ENCODE data around the gene SORBS2. TPM values are rescaled to one million over a fixed set of nuclear protein-coding genes. Genes with fewer than 3 reads are reported as not detected.

Gene SORBS2
- total RNA-seq, 1 experiment from 2014 or later: 9.7 TPM

DNA sequence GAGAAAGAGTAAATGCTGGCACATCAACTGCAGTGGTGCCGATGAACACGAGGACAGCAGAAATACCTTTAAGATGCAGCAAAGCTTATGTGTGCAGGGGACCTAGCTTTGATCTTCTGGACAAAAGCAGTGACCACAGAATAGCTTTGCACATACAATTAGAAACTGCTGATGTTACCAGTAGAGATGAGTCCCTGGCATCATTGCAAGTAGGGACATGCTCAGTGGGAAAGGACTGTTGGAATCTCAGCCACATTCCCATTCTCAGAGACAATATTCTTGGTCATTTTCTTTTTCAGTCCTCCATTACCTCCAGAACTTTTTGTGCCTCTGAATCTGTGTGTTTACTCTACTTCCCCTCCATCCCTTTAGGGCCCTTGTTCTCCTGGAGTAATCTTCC is 259.7 kb downstream of the SORBS2 start:
- no peak overlapping the region for H3K27ac Mint-ChIP-seq
- H2BK120ac ChIP-seq (ENCODE audit: low read depth, low read length, poor library complexity, severe bottlenecking): no peak overlapping the region
- TF ChIP-seq, protein P1, sequence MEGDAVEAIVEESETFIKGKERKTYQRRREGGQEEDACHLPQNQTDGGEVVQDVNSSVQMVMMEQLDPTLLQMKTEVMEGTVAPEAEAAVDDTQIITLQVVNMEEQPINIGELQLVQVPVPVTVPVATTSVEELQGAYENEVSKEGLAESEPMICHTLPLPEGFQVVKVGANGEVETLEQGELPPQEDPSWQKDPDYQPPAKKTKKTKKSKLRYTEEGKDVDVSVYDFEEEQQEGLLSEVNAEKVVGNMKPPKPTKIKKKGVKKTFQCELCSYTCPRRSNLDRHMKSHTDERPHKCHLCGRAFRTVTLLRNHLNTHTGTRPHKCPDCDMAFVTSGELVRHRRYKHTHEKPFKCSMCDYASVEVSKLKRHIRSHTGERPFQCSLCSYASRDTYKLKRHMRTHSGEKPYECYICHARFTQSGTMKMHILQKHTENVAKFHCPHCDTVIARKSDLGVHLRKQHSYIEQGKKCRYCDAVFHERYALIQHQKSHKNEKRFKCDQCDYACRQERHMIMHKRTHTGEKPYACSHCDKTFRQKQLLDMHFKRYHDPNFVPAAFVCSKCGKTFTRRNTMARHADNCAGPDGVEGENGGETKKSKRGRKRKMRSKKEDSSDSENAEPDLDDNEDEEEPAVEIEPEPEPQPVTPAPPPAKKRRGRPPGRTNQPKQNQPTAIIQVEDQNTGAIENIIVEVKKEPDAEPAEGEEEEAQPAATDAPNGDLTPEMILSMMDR (conservative IDR thresholded peaks at IDR 0.05): no peak
- H2BK20ac ChIP-seq (ENCODE audit: low read depth, low read length, poor library complexity, severe bottlenecking): no peak overlapping the region
- H3K4me1 ChIP-seq (ENCODE audit: insufficient read depth, low read length): no peaks in the 10 kb centered on the region; the same call in 1 of the 2 replicates
- H3K27me3 ChIP-seq (ENCODE audit: insufficient read depth, low read length): no peaks in the 10 kb centered on the region
- no peak overlapping the region for H3K4me3 Mint-ChIP-seq
- 0 out of 2 replicates have a peak, but pooled peaks cover 2% of the 10 kb centered on the region for H3K27me3 Mint-ChIP-seq (ENCODE audit: low read depth)
- no peaks in the 10 kb centered on the region for H4K20me1 ChIP-seq (ENCODE audit: control insufficient read depth, insufficient read depth, insufficient read length)
- no peak overlapping the region for H3K4me2 ChIP-seq (ENCODE audit: insufficient read depth, insufficient read length, low read length)
- no peak overlapping the region for H3K18ac ChIP-seq (ENCODE audit: insufficient read length, low read depth, low read length)
- H2BK5ac ChIP-seq (ENCODE audit: insufficient read length, low read length): no peak overlapping the region
- no peak overlapping the region for H3K14ac ChIP-seq (ENCODE audit: insufficient read depth, low read length)
- no peak overlapping the region for H2AK5ac ChIP-seq (ENCODE audit: insufficient read length, low read length)
- H2AFZ ChIP-seq (ENCODE audit: low read length): no peak overlapping the region
- peaks cover 0 to 2% of the 10 kb centered on the region in 2 experiments; a peak in 2 of 4 replicates for H3K4me1 Mint-ChIP-seq
- H3K23me2 ChIP-seq (ENCODE audit: insufficient read length, low read depth, low read length, poor library complexity, severe bottlenecking): no peaks in the 10 kb centered on the region
- no peak overlapping the region for H3K4ac ChIP-seq (ENCODE audit: low read depth, low read length)
- H3K9me3 ChIP-seq (ENCODE audit: control insufficient read depth, low read depth, low read length): no peaks in the 10 kb centered on the region
- no peak overlapping the region for H2BK15ac ChIP-seq (ENCODE audit: low read depth, low read length)
- H3K23ac ChIP-seq (ENCODE audit: insufficient read length, low read depth, low read length): no peak overlapping the region
- no peak overlapping the region for H4K8ac ChIP-seq (replicated peaks; ENCODE audit: insufficient read length, low read depth, low read length)
- no peak overlapping the region for H3T11ph ChIP-seq (ENCODE audit: low read length)
- DNase-seq: no peak
- WGBS (ENCODE audit: extremely low coverage, insufficient read length, low lambda C conversion rate): no CpG with 5 or more reads among the region's 2 CpGs
- peaks cover 0 to 5% (median 0%) of the 10 kb centered on the region in 3 experiments; a peak in 4 of 7 replicates for H3K36me3 Mint-ChIP-seq (ENCODE audit: insufficient read depth in 1 of 3, low read depth in 3 of 3)
- no peaks in the 10 kb centered on the region for H3K79me2 ChIP-seq (ENCODE audit: insufficient read depth, low read length)
- H3K56ac ChIP-seq (ENCODE audit: insufficient read length, low read depth, low read length): no peak overlapping the region
- no peak overlapping the region for H2BK12ac ChIP-seq (ENCODE audit: insufficient read length, low read depth, low read length)
- no peak overlapping the region for H3K27ac ChIP-seq (ENCODE audit: insufficient read length, low read depth, low read length)
- H3K9ac ChIP-seq (ENCODE audit: extremely low read depth, insufficient read length, low read length): no peak overlapping the region
- peaks cover 0 to 3% of the 10 kb centered on the region in 2 experiments; a peak in 1 of 5 replicates for H3K9me3 Mint-ChIP-seq
- H4K5ac ChIP-seq (ENCODE audit: insufficient read length, low read depth, low read length): no peak overlapping the region
- H4K91ac ChIP-seq (ENCODE audit: insufficient read length, low read depth, low read length): no peak overlapping the region
- no peaks in the 10 kb centered on the region for H3K79me1 ChIP-seq (ENCODE audit: insufficient read depth, low read depth, low read length, poor library complexity, severe bottlenecking)
